Breast epithelium (tissue), 4 donors: ENCODE data around the gene ACOXL. TPM values are rescaled to one million over a fixed set of nuclear protein-coding genes. Genes with fewer than 3 reads are reported as not detected.

Source experiments
- DNase-seq, 2 donors: peaks; one replicate each; pipeline ENCODE4 v3.0.0-alpha.2; 2019; ENCODE audit warnings: low spot score in 2 of 2
- H3K27ac ChIP-seq, 2 donors: fragments of 200-600 bp; sonication (generic) in 1 of 2; one replicate each; pipeline ENCODE4 v1.5.1; 2016 to 2019; ENCODE audit warnings: mild to moderate bottlenecking in 1 of 2
- H3K27me3 ChIP-seq, 2 donors: fragments of 200-600 bp; sonication (generic) in 1 of 2; one replicate each; pipeline versions ENCODE4 v1.5.1 to v1.6.0; 2017 to 2019; ENCODE audit warnings: control low read depth in 1 of 2, mild to moderate bottlenecking in 1 of 2
- H3K36me3 ChIP-seq: fragments of 200-600 bp; one replicate; pipeline ENCODE4 v1.5.1; 2019
- H3K4me1 ChIP-seq, 2 donors: fragments of 200-600 bp; sonication (generic); one replicate each; pipeline ENCODE4 v1.5.1; 2016 to 2019; ENCODE audit warnings: control low read depth in 1 of 2
- H3K4me3 ChIP-seq, 3 donors: fragments of 200-600 bp; sonication (generic); 1 replicate in 2 of 3; 2 replicates in 1 of 3; pipeline ENCODE4 v1.5.1; 2016 to 2019; ENCODE audit warnings: mild to moderate bottlenecking in 3 of 3, moderate library complexity in 2 of 3
- H3K9me3 ChIP-seq, 2 donors: fragments of 200-600 bp; sonication (generic) in 1 of 2; one replicate each; pipeline ENCODE4 v1.5.1; 2016 to 2019; ENCODE audit warnings: control low read depth in 1 of 2
- CTCF ChIP-seq, 3 donors: fragments of 450-650 bp; IDR thresholded peaks; one replicate each; pipeline ENCODE4 v1.5.1; 2016 to 2017; ENCODE audit warnings: antibody characterized with exemption in 3 of 3, mild to moderate bottlenecking in 3 of 3, moderate library complexity in 3 of 3
- POLR2A ChIP-seq: fragments of 450-650 bp; IDR thresholded peaks from one replicate; pipeline ENCODE4 v1.6.1; 2016; ENCODE audit warnings: antibody characterized with exemption, mild to moderate bottlenecking, moderate library complexity
- POLR2AphosphoS5 ChIP-seq, 3 donors: sonication (generic); formaldehyde crosslinking; IDR thresholded peaks; one replicate each; pipeline ENCODE4 v1.6.1; 2017; ENCODE audit warnings: antibody characterized with exemption in 3 of 3
- intact Hi-C: fragments of 100-400 bp; cut with DNase I; formaldehyde crosslinking; loops from one replicate; pipeline ENCODE4 v1.15.1; 2023; ENCODE audit warnings: low total_unique reads
- total RNA-seq, 3 donors: library from RNA; depleted of rRNA; stranded (reverse); fragments of >200 nt; gene quantifications; one replicate each; pipeline ENCODE4 v1.1.0, GENCODE V29; 2016

Gene ACOXL
- total RNA-seq, 3 donors from 2014 or later, result not detected

- no peaks in the 10 kb centered on the region for H3K4me1 ChIP-seq
- no peak for DNase-seq
- no peak overlapping the region for H3K4me3 ChIP-seq
- peaks cover 0 to 13% of the 10 kb centered on the region in 2 donors for H3K9me3 ChIP-seq
- no peaks in the 10 kb centered on the region for H3K36me3 ChIP-seq
- no peak overlapping the region for H3K27ac ChIP-seq
- intact Hi-C loops, result no loop called here
- H3K27me3 ChIP-seq, result peaks cover 0 to 14% of the 10 kb centered on the region in 2 donors
- TF ChIP-seq CTCF (IDR thresholded peaks at IDR 0.05), result no peak
These were observed 9.2 kb downstream of the ACOXL start for GRCh38 chr2:110741491-110741980.

GRCh38 chr2:110742412-110742811 is 10.0 kb downstream of the ACOXL start:
- no peaks in the 10 kb centered on the region for H3K36me3 ChIP-seq
- H3K4me3 ChIP-seq, result no peak overlapping the region
- DNase-seq, result no peak
- H3K27ac ChIP-seq, result no peak overlapping the region
- H3K27me3 ChIP-seq, result peaks cover 0 to 9% of the 10 kb centered on the region in 2 donors
- intact Hi-C loops, result no loop called here
- H3K9me3 ChIP-seq, result peaks cover 0 to 13% of the 10 kb centered on the region in 2 donors
- TF ChIP-seq POLR2A (no peak), POLR2AphosphoS5 (IDR thresholded peaks at IDR 0.05) (no peak), CTCF (IDR thresholded peaks at IDR 0.05) (no peak)
- H3K4me1 ChIP-seq, result no peaks in the 10 kb centered on the region

GRCh38 chr2:110743600-110743999 is 11.2 kb downstream of the ACOXL start:
- H3K36me3 ChIP-seq, result no peaks in the 10 kb centered on the region
- TF ChIP-seq CTCF (IDR thresholded peaks at IDR 0.05) (no peak), POLR2AphosphoS5 (IDR thresholded peaks at IDR 0.05) (no peak), POLR2A (no peak)
- intact Hi-C loops, result no loop called here
- no peak for DNase-seq
- no peak overlapping the region for H3K27ac ChIP-seq
- no peaks in the 10 kb centered on the region for H3K4me1 ChIP-seq
- peaks cover 0 to 8% of the 10 kb centered on the region in 2 donors for H3K9me3 ChIP-seq
- no peak overlapping the region for H3K4me3 ChIP-seq
- H3K27me3 ChIP-seq, result peaks cover 0 to 9% of the 10 kb centered on the region in 2 donors

GRCh38 chr2:110744429-110744828 is 12.1 kb downstream of the ACOXL start:
- no peak for TF ChIP-seq CTCF (IDR thresholded peaks at IDR 0.05)
- H3K4me3 ChIP-seq, result no peak overlapping the region
- no peaks in the 10 kb centered on the region for H3K4me1 ChIP-seq
- intact Hi-C loops, result no loop called here
- no peak for DNase-seq
- H3K27ac ChIP-seq, result no peak overlapping the region
- H3K27me3 ChIP-seq, result peaks cover 0 to 6% of the 10 kb centered on the region in 2 donors
- H3K9me3 ChIP-seq, result no peaks in the 10 kb centered on the region
- H3K36me3 ChIP-seq, result no peaks in the 10 kb centered on the region

GRCh38 chr2:110745048-110745447 is 12.7 kb downstream of the ACOXL start:
- Histone ChIP-seq H3K27me3 (peaks cover 0 to 6% of the 10 kb centered on the region in 2 donors), H3K4me3 (no peak overlapping the region), H3K9me3 (no peaks in the 10 kb centered on the region), H3K4me1 (no peaks in the 10 kb centered on the region), H3K27ac (no peak overlapping the region), H3K36me3 (no peaks in the 10 kb centered on the region)
- intact Hi-C loops, result no loop called here
- TF ChIP-seq POLR2A (no peak), CTCF (IDR thresholded peaks at IDR 0.05) (no peak), POLR2AphosphoS5 (IDR thresholded peaks at IDR 0.05) (no peak)
- DNase-seq, result no peak
